HFF-Myc (cell line): Measurements from ENCODE around the gene ARHGAP9.
A peak's percentile ranks its signal among the peaks of the same experiment; 100 is the strongest.

ENCODE experiments used
- DNase-seq: peaks from one replicate; pipeline ENCODE4 v3.0.0-alpha.2; 2011; ENCODE audit warnings: low read depth; ENCODE audit errors: extremely low read depth
- H3K4me3 ChIP-seq: replicated peaks from 2 replicates; pipeline ENCODE4 v1.5.1; 2011; ENCODE audit warnings: low read depth, mild to moderate bottlenecking, control low read depth, low read length
- TF ChIP-seq, protein P1 (sequence below): IDR thresholded peaks from 2 replicates; pipeline ENCODE4 v1.5.1; 2012; ENCODE audit warnings: mild to moderate bottlenecking, low read depth, low read length, control low read depth; ENCODE audit errors: missing control alignments

Gene ARHGAP9

GRCh38 chr12:57524814-57525614 is 45.3 kb upstream of the ARHGAP9 start:
- H3K4me3 ChIP-seq = peak overlapping the region; percentile 67
- DNase-seq = no peak
- TF ChIP-seq, protein P1, sequence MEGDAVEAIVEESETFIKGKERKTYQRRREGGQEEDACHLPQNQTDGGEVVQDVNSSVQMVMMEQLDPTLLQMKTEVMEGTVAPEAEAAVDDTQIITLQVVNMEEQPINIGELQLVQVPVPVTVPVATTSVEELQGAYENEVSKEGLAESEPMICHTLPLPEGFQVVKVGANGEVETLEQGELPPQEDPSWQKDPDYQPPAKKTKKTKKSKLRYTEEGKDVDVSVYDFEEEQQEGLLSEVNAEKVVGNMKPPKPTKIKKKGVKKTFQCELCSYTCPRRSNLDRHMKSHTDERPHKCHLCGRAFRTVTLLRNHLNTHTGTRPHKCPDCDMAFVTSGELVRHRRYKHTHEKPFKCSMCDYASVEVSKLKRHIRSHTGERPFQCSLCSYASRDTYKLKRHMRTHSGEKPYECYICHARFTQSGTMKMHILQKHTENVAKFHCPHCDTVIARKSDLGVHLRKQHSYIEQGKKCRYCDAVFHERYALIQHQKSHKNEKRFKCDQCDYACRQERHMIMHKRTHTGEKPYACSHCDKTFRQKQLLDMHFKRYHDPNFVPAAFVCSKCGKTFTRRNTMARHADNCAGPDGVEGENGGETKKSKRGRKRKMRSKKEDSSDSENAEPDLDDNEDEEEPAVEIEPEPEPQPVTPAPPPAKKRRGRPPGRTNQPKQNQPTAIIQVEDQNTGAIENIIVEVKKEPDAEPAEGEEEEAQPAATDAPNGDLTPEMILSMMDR = no peak

GRCh38 chr12:57523706-57524614 is 44.3 kb upstream of the ARHGAP9 start:
- peak overlapping the region; percentile 67 for H3K4me3 ChIP-seq
- TF ChIP-seq, protein P1 = no peak
- no peak for DNase-seq

- peak overlapping the region; percentile 67 for H3K4me3 ChIP-seq
- TF ChIP-seq, protein P1 = no peak
- no peak for DNase-seq
These were observed 43.4 kb upstream of the ARHGAP9 start for GRCh38 chr12:57522887-57523705.

DNA sequence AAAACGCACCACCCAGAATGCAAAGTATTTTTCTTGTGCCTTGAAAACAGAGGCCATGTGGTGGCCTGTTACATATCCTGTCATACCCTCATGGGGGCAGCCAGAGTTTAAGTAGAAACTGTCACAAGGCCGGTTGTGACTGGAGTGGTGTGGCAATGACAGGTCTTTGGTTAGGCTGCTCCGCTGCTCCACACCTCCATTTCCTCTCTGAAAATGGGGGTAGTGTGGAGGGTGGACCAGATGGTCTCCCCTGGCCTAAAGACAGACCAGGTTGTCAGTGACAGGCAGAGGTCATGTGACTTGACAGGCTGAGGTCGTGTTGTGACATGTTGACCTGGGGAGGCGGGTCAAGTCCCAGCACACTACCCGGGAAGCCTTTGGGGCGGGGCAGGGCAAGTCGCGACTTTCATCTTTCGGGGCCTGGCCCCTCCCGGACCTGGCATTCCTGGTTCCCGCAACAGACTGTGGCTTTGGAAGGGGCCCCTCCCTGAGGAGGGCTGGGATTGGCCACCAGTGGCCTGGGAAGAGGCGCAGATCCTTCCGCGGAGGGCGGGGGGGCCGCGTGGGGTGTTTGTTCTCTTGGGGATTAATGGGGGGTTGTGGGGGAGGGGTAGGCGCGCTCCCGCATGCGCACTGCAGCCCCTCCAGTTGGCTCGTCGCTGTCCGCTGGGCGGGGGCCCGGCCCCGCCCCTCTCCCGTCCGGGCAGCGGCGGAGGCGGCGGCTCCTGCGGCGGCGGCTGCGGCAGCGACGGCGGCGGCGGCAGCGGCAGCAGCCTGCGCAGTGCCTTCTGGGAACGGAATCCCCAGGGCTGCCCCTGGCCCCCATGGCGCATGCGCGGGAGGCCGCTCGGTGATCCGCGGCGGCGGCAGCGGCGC is 42.6 kb upstream of the ARHGAP9 start, which contains the start of gene MBD6:
Gene MBD6, plus strand, starts transcription at position 814 of the 876 bp plus-strand sequence. CDS start 1,480 bp downstream, outside the sequence.
- H3K4me3 ChIP-seq = peak within 1 kb of the TSS; percentile 67
- DNase-seq = peak; percentile 75
- TF ChIP-seq, protein P1 = no peak

DNA sequence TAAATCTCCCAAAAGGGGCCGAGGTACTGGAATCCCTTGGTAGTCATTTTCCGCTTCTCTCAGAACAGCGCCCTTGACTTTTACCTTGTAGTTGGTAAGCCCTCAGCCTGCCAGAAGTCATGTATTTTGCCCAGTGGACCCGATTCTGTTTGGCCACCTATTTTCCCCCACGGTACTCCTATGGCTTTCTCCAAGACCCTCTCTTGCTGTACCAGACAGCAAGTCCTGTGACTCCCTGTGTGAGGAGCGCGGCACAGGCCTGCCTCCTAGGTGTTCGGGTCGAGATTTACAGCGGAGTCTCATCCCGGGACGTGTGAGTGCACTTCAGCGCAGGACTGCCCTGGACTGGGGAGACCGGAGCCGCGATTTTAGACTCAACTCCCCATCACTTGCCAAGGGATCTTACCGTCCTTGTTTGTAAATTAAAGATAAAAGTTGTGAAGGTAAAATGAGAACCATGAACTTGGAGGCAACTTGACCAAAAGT is 41.9 kb upstream of the ARHGAP9 start:
- DNase-seq = no peak
- TF ChIP-seq, protein P1 = no peak
- H3K4me3 ChIP-seq = peak overlapping the region; percentile 67
